ENCODE results near the gene CCDC117.

Gene CCDC117

DNA sequence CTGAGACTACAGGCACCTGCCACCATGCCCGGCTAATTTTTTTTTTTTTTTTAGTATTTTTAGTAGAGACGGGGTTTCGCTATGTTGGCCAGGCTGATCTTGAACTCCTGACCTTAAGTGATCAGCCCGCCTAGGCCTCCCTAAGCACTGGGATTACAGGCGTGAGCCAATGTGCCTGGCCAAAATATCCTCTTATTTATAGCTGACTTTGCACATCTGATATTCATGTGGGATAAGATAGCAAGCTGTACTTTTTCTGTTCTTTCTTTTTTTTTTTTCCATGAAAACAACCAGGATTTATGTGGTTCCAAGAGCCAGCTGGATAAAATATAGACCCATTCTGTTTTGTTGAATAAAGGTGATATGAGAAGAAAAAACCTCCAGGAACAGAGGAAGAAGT is 40.0 kb downstream of the CCDC117 start:
- TF ChIP-seq, protein P1, sequence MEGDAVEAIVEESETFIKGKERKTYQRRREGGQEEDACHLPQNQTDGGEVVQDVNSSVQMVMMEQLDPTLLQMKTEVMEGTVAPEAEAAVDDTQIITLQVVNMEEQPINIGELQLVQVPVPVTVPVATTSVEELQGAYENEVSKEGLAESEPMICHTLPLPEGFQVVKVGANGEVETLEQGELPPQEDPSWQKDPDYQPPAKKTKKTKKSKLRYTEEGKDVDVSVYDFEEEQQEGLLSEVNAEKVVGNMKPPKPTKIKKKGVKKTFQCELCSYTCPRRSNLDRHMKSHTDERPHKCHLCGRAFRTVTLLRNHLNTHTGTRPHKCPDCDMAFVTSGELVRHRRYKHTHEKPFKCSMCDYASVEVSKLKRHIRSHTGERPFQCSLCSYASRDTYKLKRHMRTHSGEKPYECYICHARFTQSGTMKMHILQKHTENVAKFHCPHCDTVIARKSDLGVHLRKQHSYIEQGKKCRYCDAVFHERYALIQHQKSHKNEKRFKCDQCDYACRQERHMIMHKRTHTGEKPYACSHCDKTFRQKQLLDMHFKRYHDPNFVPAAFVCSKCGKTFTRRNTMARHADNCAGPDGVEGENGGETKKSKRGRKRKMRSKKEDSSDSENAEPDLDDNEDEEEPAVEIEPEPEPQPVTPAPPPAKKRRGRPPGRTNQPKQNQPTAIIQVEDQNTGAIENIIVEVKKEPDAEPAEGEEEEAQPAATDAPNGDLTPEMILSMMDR (IDR thresholded peaks at IDR 0.05; ENCODE audit: control extremely low read depth, extremely low read depth, low read depth, missing control alignments): no peak
- DNase-seq (ENCODE audit: extremely low spot score): no peak
- ChIA-PET POLR2A (interaction anchor here (2.1 kb wide), 1 partner anchor 12 kb away, joined by 12 read pairs; the partner anchor contains the start of gene XBP1), CTCF (interaction anchor here (1.0 to 3.3 kb wide), 4 partner anchors 9 to 341 kb away, joined by 3 to 15 read pairs (median 8); partner anchors contain the start of gene XBP1)

DNA sequence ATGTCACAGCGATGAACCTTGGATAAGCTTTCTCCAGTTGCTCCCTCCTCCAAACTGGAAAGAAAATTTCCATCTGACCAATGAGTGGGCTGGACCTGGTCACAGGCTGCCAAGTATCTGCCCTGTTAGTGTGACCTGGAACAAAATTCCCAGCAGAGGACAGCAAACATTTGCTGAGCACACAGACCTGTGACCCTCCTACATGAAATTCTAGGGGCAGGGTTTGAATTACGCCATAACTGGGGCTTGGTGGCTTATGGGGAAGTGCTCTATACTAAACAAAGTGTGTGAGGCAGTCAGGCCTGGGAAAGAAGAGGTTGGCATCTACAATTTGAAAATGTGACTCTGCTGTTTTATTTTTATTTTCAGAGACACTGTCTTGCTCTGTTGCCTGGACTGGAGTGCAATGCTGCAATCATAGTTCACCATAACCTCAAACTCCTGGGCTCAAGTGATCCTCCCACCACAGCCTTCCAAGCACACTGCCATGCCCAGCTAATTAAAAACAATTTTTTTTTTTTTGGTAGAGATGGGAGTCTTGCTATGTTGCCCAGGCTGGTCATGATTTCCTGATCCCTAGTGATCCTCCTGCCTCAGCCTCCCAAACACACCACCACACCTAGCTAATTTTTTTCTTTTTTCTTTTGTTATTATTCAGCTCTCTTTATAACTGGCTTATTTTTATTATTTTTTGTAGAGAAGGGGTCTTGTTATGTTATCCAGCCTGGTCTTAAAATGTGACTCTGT is 41.5 kb downstream of the CCDC117 start:
- ChIA-PET CTCF (interaction anchor here (1.2 to 3.3 kb wide), 4 partner anchors 15 to 213 kb away, joined by 3 to 15 read pairs (median 4); no protein-coding TSS in a partner anchor), POLR2A (interaction anchor here (1.0 kb wide), 1 partner anchor 13 kb away, joined by 3 read pairs; the partner anchor contains the start of gene XBP1)
- no peak for DNase-seq (ENCODE audit: extremely low spot score)
- TF ChIP-seq, protein P1 (IDR thresholded peaks at IDR 0.05; ENCODE audit: control extremely low read depth, extremely low read depth, low read depth, missing control alignments): no peak

DNA sequence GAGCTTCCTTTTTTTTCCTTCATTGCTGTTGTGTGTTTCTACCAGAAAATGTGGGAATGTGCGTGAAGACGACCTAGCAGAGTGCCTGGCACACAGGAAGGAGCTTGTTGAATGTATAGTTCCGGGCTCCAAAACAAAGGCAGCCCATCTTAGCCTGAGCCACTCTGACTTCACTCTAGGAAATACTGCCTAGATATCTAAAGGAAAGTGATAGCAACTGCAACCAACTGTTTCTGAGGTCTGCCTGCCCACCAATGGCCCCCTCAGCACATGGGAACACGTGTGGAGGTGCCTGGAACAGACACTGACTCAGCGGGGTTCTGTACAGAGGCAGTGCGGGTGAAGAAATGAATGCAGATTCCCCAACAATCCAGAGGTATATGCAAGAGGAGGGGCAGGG is 42.6 kb downstream of the CCDC117 start:
- ChIA-PET POLR2A (interaction anchor here (0.6 to 1.0 kb wide), 3 partner anchors 13 to 99 kb away, joined by 3 to 4 read pairs (median 4); partner anchors contain the start of gene XBP1), CTCF (interaction anchor here (0.7 to 2.0 kb wide), 4 partner anchors 13 to 214 kb away, joined by 3 to 4 read pairs (median 4); no protein-coding TSS in a partner anchor)
- no peak for DNase-seq (ENCODE audit: extremely low spot score)
- TF ChIP-seq, protein P1 (IDR thresholded peaks at IDR 0.05; ENCODE audit: control extremely low read depth, extremely low read depth, low read depth, missing control alignments): no peak

DNA sequence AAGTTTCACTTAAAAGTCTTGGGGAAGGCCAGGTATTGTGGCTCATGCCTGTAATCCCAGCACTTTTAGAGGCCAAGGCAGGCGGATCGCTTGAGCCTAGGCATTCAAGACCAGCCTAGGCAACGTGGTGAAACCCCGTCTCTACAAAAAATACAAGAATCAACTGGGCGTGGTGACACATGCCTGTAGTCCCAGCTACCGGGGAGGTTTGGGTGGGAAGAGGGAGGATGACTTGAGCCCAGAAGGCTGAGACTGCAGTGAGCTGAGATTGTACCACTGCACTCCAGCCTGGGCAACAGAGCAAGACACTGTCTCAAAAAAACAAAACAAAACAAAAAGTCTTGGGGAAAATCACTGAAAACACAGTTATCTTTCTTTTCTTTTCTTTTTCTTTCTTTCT is 43.2 kb downstream of the CCDC117 start:
- ChIA-PET CTCF (no interaction called here), POLR2A (interaction anchor here (0.7 to 0.8 kb wide), 2 partner anchors 82 to 100 kb away, joined by 4 read pairs; no protein-coding TSS in a partner anchor)
- no peak for DNase-seq (ENCODE audit: extremely low spot score)
- TF ChIP-seq, protein P1 (IDR thresholded peaks at IDR 0.05; ENCODE audit: control extremely low read depth, extremely low read depth, low read depth, missing control alignments): no peak

DNA sequence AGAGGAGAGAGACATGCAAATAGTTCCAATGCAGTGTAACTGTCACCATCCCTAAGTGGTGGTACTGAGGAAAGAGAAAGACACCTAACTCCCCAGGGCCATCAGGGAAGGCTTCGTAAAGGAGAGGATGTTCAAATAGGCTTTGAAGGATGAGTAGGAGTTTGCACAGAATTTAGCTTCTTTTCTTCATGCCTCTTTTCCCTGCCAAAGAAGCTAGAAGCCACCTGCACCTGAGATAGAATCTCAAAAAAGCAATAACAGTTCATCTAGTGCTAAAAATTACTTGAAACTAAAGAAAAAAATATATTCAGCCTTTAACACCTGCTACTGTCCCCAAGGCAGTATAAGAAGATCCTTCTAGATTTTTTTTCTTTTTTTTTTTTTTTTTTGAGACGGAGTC is 44.6 kb downstream of the CCDC117 start:
- CTCF ChIA-PET: interaction anchor here (1.0 kb wide), 1 partner anchor 20 kb away, joined by 3 read pairs; no protein-coding TSS in a partner anchor
- DNase-seq (ENCODE audit: extremely low spot score): no peak
- TF ChIP-seq, protein P1 (IDR thresholded peaks at IDR 0.05; ENCODE audit: control extremely low read depth, extremely low read depth, low read depth, missing control alignments): no peak
- POLR2A ChIA-PET: no interaction called here

DNA sequence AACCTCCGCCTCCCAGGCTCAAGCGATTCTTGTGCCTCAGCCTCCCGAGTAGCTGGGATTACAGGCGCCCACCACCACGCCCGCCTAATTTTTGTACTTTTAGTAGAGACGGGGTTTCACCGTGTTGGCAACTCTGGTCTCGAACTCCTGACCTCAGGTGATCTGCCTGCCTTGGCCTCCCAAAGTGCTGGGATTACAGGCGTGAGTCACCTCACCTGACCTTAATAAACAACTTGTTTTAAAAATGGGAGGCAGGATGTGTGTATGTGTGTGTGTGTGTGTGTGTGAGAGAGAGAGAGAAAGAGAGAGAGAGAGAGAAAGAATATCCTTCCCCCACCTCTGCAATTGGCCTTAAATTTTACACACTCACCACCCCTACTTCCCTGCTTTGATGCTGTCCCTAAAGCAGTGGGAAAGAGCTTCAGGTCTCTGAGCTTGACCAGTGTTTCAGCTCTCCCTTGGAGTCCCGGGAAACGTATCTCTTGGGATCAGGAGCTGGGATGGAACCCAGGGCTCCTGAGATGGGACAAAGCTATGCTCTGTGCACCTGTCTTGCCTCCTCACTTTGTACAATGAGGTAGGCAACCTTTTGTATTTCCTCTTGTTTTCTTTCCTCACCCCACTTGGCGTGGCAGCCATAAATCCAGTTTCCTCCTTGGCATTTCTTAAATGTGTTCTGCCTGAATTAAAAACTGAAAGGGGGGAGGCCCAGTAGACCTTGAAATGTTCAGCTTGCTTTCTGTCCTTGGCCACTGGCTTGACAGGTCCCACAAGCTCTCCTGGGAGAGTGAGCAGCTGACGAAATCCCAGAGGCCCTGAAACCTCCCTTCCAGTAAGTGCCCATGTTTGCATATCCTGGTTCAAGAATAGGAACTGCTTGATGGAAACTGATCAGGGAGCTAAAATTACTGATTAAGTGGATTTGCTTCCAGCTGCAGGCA is 45.7 kb downstream of the CCDC117 start:
- no peak for DNase-seq (ENCODE audit: extremely low spot score)
- ChIA-PET CTCF (interaction anchor here (0.6 to 4.1 kb wide), 8 partner anchors 11 to 223 kb away, joined by 3 to 48 read pairs (median 6); partner anchors contain the start of gene XBP1), POLR2A (interaction anchor here (0.6 to 2.4 kb wide), 6 partner anchors 9 to 180 kb away, joined by 4 to 12 read pairs (median 8); partner anchors contain the start of gene XBP1)
- TF ChIP-seq, protein P1 (IDR thresholded peaks at IDR 0.05; ENCODE audit: control extremely low read depth, extremely low read depth, low read depth, missing control alignments): no peak
